Right hindlimb (tissue), 1 donor: Measurements from ENCODE around the gene SERPINA5.

Experiments
- DNase-seq: peaks from one replicate; pipeline ENCODE4 v3.0.0-alpha.2; 2018

The SERPINA5 gene

DNA sequence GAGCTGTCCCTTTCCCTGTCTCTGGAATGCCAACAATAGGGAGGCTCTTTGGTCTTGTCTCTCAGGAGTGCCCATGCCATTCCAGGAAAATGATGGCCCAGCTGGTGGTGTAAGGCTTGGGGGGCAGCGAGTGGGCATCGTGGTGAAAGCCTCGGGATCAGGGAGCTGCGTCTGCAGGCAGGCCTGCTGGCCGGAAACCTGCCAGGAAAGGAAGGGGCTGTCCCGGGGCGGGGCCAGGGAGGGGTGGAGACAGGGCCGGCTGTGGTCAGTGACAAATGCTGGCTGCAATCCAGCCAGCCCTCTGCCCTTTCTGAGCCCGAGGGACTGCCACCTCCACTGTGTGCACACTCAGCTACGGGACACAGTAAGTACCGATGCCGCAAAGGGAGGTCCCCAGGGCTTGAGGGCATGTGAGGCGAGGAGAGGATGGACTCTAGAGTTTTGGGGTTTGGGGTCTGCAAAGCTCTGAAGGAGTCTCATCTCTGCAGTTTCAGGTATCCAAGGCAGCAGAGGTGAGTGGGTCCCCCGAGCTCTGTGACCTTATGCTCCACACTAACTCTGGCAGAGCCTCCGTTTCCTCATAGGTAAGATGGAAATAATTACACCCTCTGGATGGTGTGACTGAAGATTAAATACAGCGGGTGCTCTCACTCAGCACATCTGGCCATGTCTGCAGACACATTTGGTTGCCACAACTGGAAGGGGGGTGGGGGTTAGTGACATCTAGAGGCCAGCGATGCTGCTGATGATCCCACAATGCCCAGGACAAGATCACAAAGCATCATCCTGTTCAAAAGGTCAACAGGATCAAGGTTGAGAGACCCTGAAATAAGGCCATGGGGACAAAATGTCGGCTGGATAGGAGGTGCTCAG, at the start of gene SERPINA5:
SERPINA5 (plus strand) TSS at position 300 of the 873 bp plus-strand sequence. CDS start 5,937 bp downstream, outside the sequence.
- peak; percentile 61 for DNase-seq

DNA sequence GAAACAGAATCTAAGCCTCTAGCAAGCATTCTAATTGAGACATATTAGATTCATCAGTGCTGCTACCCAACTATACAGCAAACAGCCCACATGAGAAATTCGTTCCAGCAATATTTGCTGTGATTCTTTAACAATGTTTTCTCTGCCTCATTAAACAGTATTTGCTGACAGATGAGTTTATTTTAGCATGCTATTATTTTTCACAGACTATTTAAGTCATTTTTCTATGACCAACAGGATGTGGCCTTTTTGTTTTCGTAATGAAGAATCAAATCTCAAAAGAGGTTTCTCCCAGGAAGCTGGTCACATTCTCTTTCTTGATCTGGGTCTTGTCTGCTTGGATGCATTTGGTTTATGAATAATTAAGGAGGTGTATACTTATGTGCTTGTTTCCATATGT, 48.8 kb upstream of the SERPINA5 start:
- DNase-seq = no peak

DNA sequence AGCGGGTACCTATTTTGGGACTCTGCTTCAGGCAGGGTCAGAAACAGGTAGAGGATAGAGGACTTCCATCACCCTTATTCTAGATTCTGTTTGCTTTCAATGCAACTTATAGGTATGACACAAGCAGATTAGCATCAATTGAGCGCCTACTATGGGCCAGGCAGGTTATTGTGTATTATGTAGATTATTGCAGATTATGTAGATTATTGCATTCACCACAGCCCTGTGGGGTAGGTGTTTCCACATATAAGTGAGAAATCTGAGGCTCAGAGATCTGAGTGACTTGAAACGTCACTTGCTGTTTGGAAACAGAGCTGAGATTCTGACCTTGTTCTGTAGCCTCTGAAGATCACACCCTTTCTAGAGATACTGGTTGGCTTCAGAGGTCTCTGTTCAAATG, 45.7 kb upstream of the SERPINA5 start:
- DNase-seq = no peak

- no peak for DNase-seq
These were observed 44.4 kb upstream of the SERPINA5 start for GRCh38 chr14:94536836-94537235.

GRCh38 chr14:94538070-94538740, 43.0 kb upstream of the SERPINA5 start:
- DNase-seq = no peak

- no peak for DNase-seq
These were observed 42.0 kb upstream of the SERPINA5 start for GRCh38 chr14:94539181-94539580.

DNA sequence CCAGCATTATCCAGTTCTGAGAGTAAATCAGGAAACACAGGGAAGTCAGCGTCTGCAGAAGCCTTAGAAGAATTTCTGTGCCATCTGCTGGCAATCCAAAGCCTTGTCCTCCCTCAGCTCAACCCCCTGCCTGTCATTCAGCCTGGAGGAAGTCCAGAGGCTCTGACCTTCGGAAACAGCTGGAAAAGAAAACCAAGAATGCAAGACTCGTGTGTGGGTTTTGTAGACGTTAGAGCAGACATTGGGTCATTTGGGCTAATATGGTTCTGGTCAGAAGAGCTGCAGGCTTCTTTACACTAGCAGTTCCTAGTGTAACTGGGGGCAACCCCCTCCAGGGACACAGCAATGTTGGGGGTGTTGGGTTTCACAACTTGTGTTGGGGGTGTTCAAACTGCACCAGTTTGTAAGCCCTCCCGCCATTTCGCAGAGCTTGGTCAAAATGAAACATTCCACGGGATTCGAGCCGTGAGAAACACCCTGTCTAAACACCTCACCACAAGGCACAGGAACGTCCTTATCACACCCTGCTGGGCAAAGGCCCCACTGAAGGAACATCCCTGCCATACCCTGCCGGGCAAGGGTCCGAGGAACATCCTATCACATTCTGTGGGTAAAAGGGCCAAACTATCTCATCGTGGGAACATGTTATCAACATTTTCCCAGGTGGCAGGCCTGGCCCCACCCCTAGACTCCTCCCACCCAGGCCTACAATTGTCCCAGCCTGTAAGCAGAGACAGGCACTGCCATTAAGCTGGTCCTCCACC, 41.0 kb upstream of the SERPINA5 start:
- no peak for DNase-seq

DNA sequence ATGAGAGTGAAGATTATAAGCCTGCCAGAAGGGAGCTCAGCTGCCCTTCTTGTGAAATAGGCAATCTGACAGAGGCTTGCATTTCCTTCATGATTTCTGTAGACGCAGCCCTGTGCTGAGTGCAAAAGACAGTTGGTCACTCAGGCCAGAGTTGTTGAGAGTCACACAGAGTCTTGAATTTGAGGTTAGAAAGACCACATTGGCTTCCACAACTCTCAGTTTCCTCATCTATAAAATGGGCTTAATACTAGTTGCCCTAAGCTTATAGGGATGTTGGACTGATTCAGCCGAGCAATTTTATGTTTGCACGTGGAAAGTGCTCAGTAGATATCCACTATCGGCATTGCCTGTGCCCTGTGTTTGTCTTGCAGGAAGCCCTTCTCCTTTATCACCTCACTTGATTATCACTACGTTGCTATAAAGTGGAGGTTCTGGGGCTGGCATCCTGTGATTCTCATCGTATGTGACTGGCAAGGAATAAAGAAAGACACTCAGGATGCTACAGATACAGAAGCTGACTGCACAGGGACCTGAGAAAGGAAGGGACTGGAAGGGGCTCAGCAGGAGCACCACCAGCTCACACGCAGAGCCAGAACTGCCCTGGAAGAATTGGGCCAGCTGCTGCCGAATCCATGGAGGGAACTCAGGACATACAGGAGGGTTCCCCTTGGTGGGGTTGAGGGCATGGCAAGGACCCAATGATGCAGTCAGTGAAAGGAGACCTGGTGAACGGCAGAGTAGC, 39.8 kb upstream of the SERPINA5 start:
- no peak for DNase-seq

- no peak for DNase-seq
These were observed 39.0 kb upstream of the SERPINA5 start for GRCh38 chr14:94542111-94542810.

DNA sequence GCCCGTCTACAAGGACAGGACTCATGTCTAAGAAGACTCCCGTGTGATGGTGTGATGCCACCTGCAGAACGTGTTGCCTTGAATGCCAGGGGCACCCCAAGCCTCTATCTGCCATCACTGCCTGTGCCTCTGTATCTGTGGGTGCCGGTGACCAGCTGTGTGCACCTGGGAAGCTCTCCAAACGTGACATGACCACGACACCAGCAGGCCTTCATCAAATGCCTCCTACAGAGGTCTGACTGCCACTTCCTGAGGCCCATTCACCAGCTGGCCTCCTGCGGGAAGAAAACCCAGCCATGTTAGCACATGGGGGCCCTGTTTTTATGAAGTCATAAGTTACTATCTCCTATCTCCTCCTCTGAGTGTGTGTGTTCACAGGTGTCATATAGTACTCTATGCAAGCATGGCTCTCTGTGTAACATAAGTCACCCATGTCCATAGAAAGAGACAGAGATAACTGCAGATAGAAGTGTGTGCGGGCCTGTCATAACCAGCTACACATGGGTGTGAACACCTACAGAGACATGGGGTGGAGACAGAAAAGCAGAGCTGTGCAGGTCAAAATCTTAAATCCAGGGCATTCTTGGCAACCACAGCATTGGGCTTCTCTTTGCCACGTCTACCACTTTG, 38.3 kb upstream of the SERPINA5 start:
- no peak for DNase-seq

DNA sequence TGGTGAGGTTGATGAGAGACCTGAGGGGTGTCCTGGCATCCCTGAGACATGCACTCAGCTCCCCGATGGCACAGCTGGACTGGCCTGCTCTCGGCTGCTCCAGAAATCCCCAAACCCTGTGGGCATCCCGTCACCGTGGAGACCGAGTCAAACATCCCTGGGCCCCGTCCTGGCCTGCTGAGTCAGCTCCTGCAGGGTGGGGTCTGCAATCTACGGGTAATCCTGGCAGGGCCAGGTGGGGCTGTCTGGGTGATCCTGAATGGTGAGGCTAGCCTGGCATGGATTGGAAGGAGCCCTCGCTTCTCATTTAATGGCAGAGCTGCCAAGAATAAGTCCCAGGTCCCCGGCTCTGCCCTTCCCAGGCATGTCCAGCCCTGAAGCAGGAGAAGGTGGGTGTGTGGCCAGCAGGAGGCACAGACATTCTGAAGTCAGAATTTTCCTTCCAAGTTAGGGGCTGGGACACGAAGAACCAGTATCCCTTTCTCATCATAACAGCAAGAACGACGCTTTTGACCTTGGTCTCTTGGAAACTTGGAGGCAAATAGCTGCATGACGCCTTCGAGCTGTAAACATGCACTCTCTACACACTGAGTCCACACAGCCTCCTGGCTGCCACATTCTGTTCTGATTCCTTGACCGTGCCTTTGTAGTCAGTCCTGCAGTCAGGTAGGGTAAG, 37.6 kb upstream of the SERPINA5 start:
- no peak for DNase-seq

DNA sequence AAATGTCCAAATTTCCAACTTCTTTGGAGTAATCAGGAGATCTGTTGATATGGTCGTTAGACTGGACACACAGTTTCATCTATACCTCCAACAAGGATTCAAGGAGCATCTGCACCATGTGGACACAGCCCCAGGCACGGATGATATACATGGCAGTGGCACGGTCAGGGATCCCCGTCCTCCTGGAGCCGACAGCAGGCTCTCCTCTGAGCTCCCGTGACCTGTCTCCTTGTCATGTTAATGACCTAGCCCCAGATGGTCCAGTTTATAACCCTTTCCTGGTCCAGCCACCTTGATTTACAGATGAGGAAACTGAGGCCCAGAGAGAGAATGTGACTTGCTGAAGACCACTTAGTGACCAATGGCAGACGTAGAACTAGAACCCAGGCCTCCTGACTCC, 36.5 kb upstream of the SERPINA5 start:
- DNase-seq = no peak

DNA sequence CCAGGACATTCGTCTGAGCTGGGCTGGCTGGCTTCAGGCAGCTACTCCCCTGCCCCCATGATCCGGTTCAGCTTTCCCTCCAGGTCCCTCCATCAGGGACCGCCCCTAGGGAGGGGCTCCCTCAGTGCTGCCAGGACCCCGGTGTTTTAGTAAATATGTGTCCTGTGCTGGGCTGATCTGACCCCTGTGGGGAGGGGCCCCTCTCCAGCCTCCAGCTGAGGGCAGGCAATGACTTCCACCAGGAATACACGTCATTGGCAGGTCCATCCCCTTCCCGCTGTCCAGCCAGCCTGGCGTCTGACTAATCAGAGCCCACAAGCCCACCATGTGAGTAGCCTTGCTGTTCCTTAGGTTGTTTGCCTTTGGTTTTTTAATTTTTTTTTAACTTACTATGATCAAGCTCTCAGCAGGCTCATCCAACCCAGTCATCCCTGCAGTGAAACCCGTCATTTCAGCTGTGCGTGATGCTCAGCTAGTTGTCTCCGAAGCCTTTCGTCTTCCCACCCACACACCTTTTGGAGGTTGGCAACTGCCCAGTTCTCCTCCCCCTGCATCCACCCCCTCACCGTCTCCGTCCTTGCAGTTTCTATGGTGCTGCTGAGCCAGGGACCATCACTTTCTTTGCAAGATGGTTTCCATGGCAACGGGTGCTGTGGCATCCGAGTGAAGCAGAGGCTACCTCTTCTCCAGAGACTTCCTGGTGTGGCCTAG, 35.9 kb upstream of the SERPINA5 start:
- no peak for DNase-seq

DNA sequence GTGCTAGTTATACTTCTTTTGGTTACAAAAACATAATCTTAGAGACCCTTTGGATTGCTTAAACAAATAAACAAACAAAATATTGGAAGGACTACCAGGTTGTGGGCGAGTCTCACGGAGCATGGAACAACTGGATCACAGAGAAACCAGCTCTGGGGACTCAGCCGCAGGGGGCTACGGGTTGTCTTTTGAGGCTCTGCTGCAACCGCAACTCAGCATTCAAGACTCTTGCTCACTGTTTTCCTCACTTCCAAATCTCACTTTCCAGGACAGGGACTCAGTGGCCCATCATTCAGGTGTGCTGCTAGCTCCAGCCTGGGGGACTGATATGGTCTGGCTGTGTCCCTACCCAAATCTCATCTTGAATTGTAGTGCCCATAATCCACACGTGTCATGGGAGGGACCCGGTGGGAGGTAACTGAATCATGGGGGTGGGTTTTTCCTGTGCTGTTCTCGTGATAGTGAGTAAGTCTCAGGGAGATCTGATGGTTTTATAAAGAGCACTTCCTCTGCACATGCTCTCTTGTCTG, 34.0 kb upstream of the SERPINA5 start:
- no peak for DNase-seq

DNA sequence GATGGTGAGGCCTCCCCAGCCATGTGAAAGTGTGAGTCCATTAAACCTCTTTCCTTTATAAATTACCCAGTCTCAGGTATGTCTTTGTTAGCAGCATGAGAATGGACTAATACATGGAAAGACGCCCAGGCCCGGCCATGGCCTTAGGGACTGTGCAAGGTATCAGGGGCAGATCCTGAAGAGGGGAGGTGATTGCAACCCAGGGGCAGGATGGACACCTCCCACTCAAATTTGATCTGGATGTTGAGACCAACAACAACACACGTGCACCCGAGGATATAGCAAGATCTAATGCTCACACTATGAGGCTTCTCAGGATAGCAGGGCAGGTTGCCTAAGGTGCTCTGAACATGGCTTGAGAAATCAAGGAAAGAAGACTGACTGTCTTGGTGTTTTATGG, 33.5 kb upstream of the SERPINA5 start:
- DNase-seq = no peak

DNA sequence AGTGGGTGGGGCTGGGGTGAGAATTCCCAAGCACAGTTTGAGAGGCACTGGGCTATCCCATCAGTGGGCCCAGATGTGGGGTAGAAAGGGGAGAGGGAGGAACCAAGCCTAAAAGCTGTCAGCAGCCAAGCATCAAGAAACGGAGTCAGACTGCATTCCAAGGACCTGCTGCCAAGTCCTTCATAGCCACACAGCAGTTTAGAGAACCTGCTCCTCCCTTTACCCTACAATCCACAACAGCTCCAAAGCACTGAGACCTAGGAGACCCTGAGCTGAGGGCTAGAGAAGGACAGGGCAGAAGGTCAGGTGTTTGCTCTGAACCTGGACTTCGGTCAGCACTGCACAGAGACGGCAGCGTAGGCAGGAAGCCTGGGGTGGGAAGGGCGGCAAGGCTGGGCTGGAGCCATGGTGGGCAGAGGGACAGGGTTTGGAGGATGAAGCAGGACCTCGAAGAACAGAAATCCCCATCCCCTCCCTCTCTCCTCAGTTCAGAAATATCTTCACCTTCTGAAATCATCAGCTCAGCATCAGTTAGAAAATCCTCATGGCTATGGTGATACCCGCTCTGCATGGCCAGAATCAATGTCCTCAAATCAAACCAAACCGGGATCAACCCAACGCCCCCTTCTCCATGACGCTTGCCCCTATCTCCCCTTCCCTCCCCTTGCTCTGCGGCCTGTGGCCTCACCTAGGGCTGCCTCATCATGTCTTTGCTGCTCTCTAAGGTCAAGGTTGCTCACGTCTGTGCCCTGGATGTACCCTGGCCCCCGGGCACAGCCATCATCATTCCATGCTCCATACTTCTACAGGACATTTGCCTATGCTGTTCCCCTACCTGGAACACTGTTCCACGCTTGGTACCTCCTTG, 32.9 kb upstream of the SERPINA5 start:
- no peak for DNase-seq

DNA sequence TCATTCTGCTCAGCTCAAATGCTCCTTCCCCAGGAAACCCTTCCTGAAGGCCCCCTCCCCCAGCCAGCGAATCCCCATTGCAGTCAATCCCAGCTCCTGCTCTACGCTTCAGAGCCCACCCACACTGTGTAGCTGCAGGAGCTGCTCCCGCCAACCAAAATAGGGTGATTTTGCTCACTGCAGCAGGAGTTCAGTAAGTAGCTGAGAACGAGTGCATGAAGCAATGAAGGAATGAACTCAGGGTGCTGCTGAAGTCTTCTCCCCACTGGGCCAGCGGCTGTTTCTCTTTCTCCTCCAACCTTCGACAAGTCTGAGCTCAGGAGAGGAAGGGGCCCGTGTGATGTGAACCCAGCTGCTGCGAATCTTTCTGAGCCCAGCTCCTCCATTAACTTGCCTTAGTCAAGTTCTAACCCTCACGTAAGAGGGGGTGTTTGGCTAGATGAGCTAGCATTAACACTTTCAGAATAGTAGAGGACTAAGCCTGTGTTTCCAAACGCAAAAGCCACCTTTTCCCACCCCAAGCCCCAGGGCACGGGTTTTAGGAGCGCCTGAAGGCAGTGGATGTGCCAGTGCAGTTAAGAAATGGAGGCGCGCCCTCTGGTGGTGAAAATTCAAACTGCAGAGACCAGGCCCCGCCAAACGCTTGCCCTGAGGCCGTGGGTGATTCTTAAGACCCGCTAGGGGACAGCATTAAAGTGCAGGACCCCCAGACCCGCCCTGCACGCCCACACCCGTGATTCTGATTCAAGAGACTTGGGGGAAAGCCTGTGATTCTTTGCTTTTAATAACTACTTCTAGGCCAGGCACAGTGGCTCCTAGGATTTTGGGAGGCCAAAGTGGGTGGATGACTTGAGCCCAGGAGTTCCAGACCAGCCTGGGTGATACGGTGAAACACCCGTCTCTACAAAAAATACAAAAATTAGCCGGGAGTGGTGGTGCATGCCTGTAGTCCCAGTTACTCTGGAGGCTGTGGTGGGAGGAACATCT, 31.9 kb upstream of the SERPINA5 start:
- DNase-seq = peak; percentile 65

DNA sequence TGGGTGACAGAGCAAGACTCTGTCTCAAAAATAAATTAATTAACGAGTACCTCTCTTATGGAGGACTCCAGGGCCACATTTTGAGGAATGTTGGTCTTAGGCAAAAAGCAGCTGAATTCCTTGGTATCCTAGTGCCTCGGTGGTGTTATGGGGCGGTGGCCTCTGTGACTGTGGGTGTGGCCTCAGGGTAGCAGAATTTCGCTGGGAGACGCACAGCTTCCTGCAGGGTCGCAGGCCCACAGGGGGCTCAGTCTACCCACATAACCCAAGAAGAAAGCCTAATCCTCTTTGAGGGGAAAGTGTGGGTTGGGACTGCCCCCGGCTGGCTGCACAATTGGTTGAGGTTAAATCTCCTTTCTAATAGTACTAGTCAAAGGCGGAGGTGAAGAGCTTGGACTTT, 31.2 kb upstream of the SERPINA5 start:
- DNase-seq = no peak
